GM20000 (cell line): ENCODE results near the gene MID2.
"Not testable (repeated sequence)": the region's sequence is repeated elsewhere in the genome, so short reads cannot be mapped to it uniquely, and the experiment has no call there.

Source experiments
- DNase-seq: peaks from one replicate; pipeline ENCODE4 v3.0.0; 2012; ENCODE audit warnings: low spot score
- CTCF ChIP-seq: IDR thresholded peaks from 2 replicates; pipeline ENCODE4 v1.5.1; 2012; ENCODE audit warnings: mild to moderate bottlenecking, control low read depth; ENCODE audit errors: extremely low read depth, missing control alignments

The MID2 gene

GRCh38 chrX:107934262-107934661, 108.6 kb downstream of the MID2 start:
- no peak for TF ChIP-seq CTCF
- no peak for DNase-seq

- no peak for DNase-seq
- TF ChIP-seq CTCF: no peak
Observed at GRCh38 chrX:107935200-107935599, 109.5 kb downstream of the MID2 start.

GRCh38 chrX:107935664-107936433, 110.2 kb downstream of the MID2 start:
- no peak for DNase-seq

GRCh38 chrX:107936434-107936730, 110.7 kb downstream of the MID2 start:
- DNase-seq: no peak
- no peak for TF ChIP-seq CTCF

More at GRCh38 chrX:107935664-107936433, 110.2 kb downstream of the MID2 start:
- TF ChIP-seq CTCF: no peak

GRCh38 chrX:107940095-107940494, 114.4 kb downstream of the MID2 start:
- DNase-seq: no peak

GRCh38 chrX:107955337-107955736, 129.7 kb downstream of the MID2 start:
- DNase-seq: not testable (repeated sequence)

More at GRCh38 chrX:107940095-107940494, 114.4 kb downstream of the MID2 start:
- TF ChIP-seq CTCF: no peak

GRCh38 chrX:107968623-107969022, 143.0 kb downstream of the MID2 start:
- TF ChIP-seq CTCF: no peak
- DNase-seq: no peak

- TF ChIP-seq CTCF: no peak
- DNase-seq: no peak
Observed at GRCh38 chrX:107970073-107970472, 144.4 kb downstream of the MID2 start.
